ENCODE results near the gene SOAT2. TPM values are rescaled to one million over a fixed set of nuclear protein-coding genes. Genes with fewer than 3 reads are reported as not detected.
"Not testable (repeated sequence)": the region's sequence is repeated elsewhere in the genome, so short reads cannot be mapped to it uniquely, and the experiment has no call there.

The SOAT2 gene
- total RNA-seq, 2 donors from 2014 or later: not detected

- H3K36me3 ChIP-seq: peaks cover 10% of the 10 kb centered on the region
- H3K27me3 ChIP-seq: no peaks in the 10 kb centered on the region
- no peak overlapping the region for H3K27ac ChIP-seq
- H3K9me3 ChIP-seq: no peaks in the 10 kb centered on the region
- no peak for DNase-seq (ENCODE audit: low spot score)
- no peak overlapping the region for H3K4me3 ChIP-seq
- H3K4me1 ChIP-seq: no peaks in the 10 kb centered on the region
- TF ChIP-seq, protein P1, sequence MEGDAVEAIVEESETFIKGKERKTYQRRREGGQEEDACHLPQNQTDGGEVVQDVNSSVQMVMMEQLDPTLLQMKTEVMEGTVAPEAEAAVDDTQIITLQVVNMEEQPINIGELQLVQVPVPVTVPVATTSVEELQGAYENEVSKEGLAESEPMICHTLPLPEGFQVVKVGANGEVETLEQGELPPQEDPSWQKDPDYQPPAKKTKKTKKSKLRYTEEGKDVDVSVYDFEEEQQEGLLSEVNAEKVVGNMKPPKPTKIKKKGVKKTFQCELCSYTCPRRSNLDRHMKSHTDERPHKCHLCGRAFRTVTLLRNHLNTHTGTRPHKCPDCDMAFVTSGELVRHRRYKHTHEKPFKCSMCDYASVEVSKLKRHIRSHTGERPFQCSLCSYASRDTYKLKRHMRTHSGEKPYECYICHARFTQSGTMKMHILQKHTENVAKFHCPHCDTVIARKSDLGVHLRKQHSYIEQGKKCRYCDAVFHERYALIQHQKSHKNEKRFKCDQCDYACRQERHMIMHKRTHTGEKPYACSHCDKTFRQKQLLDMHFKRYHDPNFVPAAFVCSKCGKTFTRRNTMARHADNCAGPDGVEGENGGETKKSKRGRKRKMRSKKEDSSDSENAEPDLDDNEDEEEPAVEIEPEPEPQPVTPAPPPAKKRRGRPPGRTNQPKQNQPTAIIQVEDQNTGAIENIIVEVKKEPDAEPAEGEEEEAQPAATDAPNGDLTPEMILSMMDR (IDR thresholded peaks at IDR 0.05): no peak
Measured at GRCh38 chr12:53105256-53105655, 2.0 kb downstream of the SOAT2 start.

DNA sequence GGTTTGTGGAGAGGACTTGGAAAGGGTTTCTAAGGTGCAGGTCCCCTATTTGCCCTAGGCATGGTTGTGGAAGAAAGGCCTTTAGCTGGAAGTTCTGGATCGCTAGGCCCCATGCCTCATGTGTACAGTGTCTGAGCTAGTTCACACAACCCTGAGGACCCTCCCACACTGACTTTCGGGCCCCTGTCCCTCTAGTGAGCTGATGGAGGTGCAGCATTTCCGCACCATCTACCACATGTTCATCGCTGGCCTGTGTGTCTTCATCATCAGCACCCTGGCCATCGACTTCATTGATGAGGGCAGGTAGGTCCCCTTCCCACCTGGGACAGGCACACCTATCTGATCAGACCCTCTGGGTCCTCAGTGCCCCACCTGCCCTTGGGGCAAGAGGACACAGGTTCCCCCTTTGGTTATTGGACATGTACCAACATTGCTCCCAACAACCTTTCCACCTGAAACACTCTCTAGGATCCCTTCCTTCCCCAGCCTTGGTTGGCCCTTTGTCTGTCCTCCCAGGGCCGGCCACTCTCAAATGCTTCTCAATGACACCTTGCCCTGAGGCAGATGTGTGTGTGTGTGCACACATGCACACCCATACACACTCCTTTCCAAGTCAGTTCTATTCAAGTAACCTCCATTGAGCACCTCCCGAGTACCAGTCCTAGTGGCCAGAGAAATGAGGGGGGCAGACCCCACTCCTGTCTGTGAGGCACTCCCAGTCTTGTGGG is 2.6 kb downstream of the SOAT2 start:
- Histone ChIP-seq H3K9me3 (no peaks in the 10 kb centered on the region), H3K27me3 (no peaks in the 10 kb centered on the region), H3K4me3 (no peak overlapping the region), H3K4me1 (no peaks in the 10 kb centered on the region), H3K27ac (no peak overlapping the region), H3K36me3 (peaks cover 7% of the 10 kb centered on the region)
- TF ChIP-seq, protein P1 (IDR thresholded peaks at IDR 0.05): no peak
- DNase-seq (ENCODE audit: low spot score): no peak

- H3K9me3 ChIP-seq: no peaks in the 10 kb centered on the region
- H3K36me3 ChIP-seq: no peaks in the 10 kb centered on the region
- DNase-seq (ENCODE audit: low spot score): no peak
- H3K27me3 ChIP-seq: no peaks in the 10 kb centered on the region
- H3K4me3 ChIP-seq: no peak overlapping the region
- TF ChIP-seq, protein P1 (IDR thresholded peaks at IDR 0.05): no peak
- no peak overlapping the region for H3K27ac ChIP-seq
- no peaks in the 10 kb centered on the region for H3K4me1 ChIP-seq
Measured at GRCh38 chr12:53107122-53107521, 3.8 kb downstream of the SOAT2 start.

DNA sequence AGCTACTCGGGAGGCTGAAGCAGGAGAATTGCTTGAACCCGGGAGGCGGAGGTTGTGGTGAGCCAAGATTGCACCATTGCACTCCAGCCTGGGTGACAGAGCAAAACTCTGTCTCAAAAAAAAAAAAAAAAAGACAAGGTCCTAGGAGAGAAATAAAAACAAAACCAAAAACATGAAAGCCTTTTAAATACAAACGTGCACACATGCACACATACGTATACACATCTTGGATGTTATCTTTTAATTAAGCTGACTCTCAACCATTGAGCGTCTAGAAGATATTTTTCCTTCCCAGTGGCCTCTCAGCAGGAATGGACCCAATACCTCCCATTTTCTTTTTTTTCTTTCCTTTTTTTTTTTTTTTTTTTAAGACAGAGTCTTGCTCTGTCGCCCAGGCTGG is 9.1 kb downstream of the SOAT2 start:
- not testable (repeated sequence) for H3K27ac ChIP-seq; DNase-seq (ENCODE audit: low spot score); H3K4me3 ChIP-seq; H3K36me3 ChIP-seq; H3K9me3 ChIP-seq; H3K27me3 ChIP-seq
- peaks cover 0 to 14% of the 10 kb centered on the region in 2 donors for H3K4me1 ChIP-seq

DNA sequence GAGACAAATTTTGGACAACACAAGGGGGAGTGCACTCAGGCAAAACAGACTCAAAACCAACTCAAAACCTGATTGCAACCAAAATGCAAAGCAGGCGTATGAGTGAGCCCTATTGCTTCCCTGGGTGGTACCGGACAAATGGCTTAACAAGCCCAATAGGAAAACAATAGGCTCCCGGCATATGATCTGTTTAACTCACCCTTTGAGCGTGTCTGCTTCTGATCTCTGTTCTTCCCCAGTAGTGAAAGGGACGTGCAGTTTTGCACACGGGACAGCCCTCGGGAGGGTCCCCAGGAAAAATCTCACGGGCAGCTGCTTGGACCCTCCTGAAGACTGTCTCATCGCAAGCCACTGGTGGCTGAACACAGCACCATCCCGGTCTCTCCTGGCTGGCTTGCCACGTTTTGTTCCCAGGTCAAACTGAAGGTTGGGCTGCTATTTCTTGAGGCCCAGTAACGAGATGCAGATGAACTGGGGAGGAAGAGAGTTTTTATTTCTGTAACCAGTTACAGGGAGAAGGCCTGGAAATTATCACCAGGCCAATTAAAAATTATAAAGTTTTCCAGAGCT is 9.9 kb downstream of the SOAT2 start:
- H3K27me3 ChIP-seq: no peaks in the 10 kb centered on the region
- peaks cover 0 to 14% of the 10 kb centered on the region in 2 donors for H3K4me1 ChIP-seq
- no peak overlapping the region for H3K4me3 ChIP-seq
- H3K36me3 ChIP-seq: no peaks in the 10 kb centered on the region
- no peak for DNase-seq (ENCODE audit: low spot score)
- H3K27ac ChIP-seq: no peak overlapping the region
- no peaks in the 10 kb centered on the region for H3K9me3 ChIP-seq
- TF ChIP-seq, protein P1 (IDR thresholded peaks at IDR 0.05): no peak

- DNase-seq (ENCODE audit: low spot score): no peak
- Histone ChIP-seq H3K36me3 (no peaks in the 10 kb centered on the region), H3K4me1 (peaks cover 0 to 14% of the 10 kb centered on the region in 2 donors), H3K27ac (no peak overlapping the region), H3K4me3 (no peak overlapping the region), H3K9me3 (no peaks in the 10 kb centered on the region), H3K27me3 (no peaks in the 10 kb centered on the region)
- TF ChIP-seq, protein P1 (IDR thresholded peaks at IDR 0.05): no peak
Measured at GRCh38 chr12:53113951-53114350, 10.7 kb downstream of the SOAT2 start.

All from right atrium auricular region (tissue), 2 donors.